ENCODE measurements around the gene UNC5A. TPM values are rescaled to one million over a fixed set of nuclear protein-coding genes. Genes with fewer than 3 reads are reported as not detected.

Gene UNC5A
- total RNA-seq, 4 donors from 2014 or later, result not detected

DNA sequence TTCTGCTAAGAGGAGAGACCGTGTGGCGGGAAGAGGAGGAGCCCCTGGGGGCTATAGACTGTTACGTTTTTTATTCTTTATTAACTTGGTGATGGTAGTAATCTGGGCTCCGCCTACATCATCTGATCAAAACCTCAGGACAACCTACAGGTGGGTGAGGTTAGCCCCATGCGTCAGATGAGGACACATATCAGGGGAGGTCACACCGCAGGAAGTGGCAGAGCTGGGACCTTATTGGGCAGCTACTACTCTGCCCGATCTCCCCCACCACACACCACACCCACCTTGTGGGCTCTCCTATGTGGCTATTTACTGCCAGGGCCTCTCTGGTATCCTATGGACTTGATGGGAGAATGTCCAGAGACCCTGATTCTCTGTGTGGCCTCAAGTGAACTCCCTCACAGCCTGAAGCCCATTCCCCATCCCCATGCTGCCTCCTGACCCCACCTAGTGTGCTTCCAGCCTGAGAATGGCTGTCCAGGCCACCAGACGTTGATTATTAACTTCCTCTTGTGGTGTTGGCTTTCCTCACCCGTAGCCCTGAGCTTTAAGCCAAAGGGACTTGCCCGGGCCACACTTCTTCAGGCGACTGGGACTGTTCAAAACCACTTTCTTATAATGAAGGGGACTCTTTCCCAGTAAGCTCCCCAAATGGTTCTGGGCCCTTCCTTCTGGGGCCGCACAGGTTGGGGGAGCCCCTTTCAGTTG is 8.2 kb downstream of the UNC5A start:
- no peaks in the 10 kb centered on the region for H3K36me3 ChIP-seq
- H3K27me3 ChIP-seq, result peaks cover 91% of the 10 kb centered on the region
- 63% methylated on average over 7 of the region's 12 CpGs for WGBS

DNA sequence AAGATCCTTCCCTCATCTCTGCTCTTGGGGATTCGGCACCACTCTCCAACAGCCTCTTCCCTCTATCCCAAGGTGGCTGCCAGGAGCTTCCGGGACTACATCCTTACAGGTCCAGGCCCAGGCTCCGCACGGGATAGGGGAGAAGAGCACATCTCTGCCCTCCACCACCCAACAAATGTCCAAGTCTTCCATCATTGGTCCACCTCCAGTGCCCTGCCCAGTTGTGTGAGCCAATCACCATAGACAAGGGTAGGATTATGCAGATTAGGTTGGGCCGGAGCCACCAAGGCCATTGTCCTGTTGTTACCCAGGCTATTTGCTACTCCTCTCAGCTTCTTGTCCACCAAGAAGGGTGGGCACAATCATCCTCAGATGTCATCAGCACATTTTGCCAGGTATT is 9.1 kb downstream of the UNC5A start:
- Histone ChIP-seq H3K27me3 (peaks cover 90% of the 10 kb centered on the region), H3K27ac (no peak overlapping the region), H3K4me3 (no peak overlapping the region), H3K36me3 (no peaks in the 10 kb centered on the region), H3K4me1 (peaks cover 20% of the 10 kb centered on the region), H3K9me3 (no peaks in the 10 kb centered on the region)
- WGBS, result 87% methylated on average over 5 of the region's 5 CpGs
- TF ChIP-seq POLR2AphosphoS5 (IDR thresholded peaks at IDR 0.05) (no peak), EP300 (IDR thresholded peaks at IDR 0.05) (no peak), POLR2A (IDR thresholded peaks at IDR 0.05) (no peak)
- TF ChIP-seq, protein P1, sequence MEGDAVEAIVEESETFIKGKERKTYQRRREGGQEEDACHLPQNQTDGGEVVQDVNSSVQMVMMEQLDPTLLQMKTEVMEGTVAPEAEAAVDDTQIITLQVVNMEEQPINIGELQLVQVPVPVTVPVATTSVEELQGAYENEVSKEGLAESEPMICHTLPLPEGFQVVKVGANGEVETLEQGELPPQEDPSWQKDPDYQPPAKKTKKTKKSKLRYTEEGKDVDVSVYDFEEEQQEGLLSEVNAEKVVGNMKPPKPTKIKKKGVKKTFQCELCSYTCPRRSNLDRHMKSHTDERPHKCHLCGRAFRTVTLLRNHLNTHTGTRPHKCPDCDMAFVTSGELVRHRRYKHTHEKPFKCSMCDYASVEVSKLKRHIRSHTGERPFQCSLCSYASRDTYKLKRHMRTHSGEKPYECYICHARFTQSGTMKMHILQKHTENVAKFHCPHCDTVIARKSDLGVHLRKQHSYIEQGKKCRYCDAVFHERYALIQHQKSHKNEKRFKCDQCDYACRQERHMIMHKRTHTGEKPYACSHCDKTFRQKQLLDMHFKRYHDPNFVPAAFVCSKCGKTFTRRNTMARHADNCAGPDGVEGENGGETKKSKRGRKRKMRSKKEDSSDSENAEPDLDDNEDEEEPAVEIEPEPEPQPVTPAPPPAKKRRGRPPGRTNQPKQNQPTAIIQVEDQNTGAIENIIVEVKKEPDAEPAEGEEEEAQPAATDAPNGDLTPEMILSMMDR (IDR thresholded peaks at IDR 0.05), result no peak
- no peak for DNase-seq (ENCODE audit: low spot score in 2 of 2)

More for the DNA sequence above, 8.2 kb downstream of the UNC5A start:
- H3K4me3 ChIP-seq, result peak overlapping the region; percentile 49
- peaks cover 20% of the 10 kb centered on the region for H3K4me1 ChIP-seq
- no peak for TF ChIP-seq POLR2AphosphoS5 (IDR thresholded peaks at IDR 0.05)
- TF ChIP-seq, protein P1 (IDR thresholded peaks at IDR 0.05), result no peak
- no peak for TF ChIP-seq POLR2A (IDR thresholded peaks at IDR 0.05)
- no peak for TF ChIP-seq EP300 (IDR thresholded peaks at IDR 0.05)
- H3K9me3 ChIP-seq, result no peaks in the 10 kb centered on the region
- no peak for DNase-seq (ENCODE audit: low spot score in 2 of 2)
- no peak overlapping the region for H3K27ac ChIP-seq

DNA sequence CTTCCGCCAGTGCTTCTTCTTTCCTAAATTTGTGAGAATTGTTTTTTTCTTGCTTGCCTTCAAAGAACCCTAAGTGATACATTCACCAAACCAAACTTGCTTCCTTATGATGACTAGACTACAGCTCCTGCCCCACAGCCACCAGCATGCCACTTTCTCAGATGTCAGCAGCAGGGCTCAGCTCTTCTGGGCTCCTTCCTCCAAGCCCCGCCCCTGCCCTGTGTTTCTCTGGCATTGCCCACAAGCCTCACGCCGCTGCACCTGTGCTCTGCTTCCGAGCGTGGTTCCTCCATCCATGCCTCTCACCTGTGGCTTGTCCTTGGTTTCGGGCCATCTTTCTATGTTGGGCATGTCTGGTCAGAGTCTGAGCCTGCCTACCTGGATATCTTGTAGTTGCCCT is 10.6 kb downstream of the UNC5A start:
- Histone ChIP-seq H3K9me3 (no peaks in the 10 kb centered on the region), H3K4me1 (peaks cover 20% of the 10 kb centered on the region), H3K36me3 (no peaks in the 10 kb centered on the region), H3K4me3 (no peak overlapping the region), H3K27me3 (peaks cover 85% of the 10 kb centered on the region), H3K27ac (no peak overlapping the region)
- 63% methylated on average over 7 of the region's 7 CpGs for WGBS
- no peak for DNase-seq (ENCODE audit: low spot score in 2 of 2)
- no peak for TF ChIP-seq POLR2AphosphoS5 (IDR thresholded peaks at IDR 0.05)
- no peak for TF ChIP-seq EP300 (IDR thresholded peaks at IDR 0.05)

DNA sequence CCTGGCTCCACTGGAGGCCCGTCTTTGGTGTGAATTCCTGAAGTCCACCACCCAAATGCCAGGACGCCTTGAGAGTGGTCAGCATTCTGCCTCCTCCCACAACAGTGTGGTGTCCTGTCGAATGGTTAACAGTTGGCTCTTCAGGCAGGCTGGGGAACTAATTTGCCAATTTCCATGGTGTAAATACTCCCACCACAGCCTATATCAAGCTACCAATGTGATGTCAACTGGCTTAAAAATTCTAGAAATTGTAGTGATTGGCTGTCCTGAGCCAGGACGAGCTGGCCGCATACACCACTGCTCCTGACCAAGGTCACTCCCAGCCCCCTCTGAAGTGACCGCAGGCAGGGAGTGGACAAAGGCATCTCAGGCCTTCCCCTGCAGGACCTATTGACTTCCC is 11.1 kb downstream of the UNC5A start:
- Histone ChIP-seq H3K27me3 (peaks cover 80% of the 10 kb centered on the region), H3K36me3 (no peaks in the 10 kb centered on the region), H3K27ac (no peak overlapping the region), H3K4me1 (peaks cover 20% of the 10 kb centered on the region), H3K4me3 (no peak overlapping the region), H3K9me3 (no peaks in the 10 kb centered on the region)
- 92% methylated on average over 6 of the region's 6 CpGs for WGBS
- no peak for DNase-seq (ENCODE audit: low spot score in 2 of 2)
- TF ChIP-seq EP300 (IDR thresholded peaks at IDR 0.05), result no peak
- TF ChIP-seq POLR2AphosphoS5 (IDR thresholded peaks at IDR 0.05), result no peak
- TF ChIP-seq, protein P1 (IDR thresholded peaks at IDR 0.05), result no peak
- TF ChIP-seq POLR2A (IDR thresholded peaks at IDR 0.05), result no peak

DNA sequence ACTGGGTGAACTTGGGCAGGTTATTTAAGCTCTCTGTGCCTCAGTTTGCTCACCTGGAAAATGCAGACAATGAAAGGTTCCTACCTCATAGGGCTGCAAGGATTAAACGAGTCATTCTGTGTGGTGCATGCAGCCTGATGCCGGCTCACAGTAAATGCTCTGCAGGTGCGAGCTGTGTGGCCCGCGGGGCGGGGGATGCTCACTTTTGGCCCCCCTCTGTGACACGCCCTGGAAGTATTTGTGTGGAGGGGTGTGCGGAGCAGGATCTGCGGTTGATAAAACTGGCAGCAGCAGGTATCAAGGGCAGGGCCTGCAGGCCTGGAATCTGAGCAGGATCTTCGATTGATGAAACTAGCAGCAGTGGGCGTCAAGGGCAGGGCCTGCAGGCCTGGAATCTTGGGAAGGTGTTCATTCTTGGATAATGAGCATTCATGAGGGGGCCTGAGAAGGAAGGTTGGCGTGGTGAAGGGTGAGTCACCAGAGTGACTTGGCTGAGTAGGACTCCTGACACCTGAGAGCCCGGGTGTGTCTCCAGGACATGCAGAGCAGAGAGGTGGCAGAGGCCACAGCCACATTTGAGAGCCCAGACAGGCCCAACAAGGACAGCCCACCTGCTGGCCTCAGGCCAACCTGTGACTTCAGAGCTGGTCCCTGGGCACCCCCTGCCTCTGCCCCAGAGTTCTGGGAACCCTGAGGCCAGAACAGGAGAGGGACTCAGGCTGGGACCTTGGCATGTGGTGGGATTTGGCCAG is 11.9 kb downstream of the UNC5A start:
- no peak overlapping the region for H3K4me3 ChIP-seq
- no peak for DNase-seq (ENCODE audit: low spot score in 2 of 2)
- H3K27me3 ChIP-seq, result peaks cover 72% of the 10 kb centered on the region
- no peak overlapping the region for H3K27ac ChIP-seq
- no peaks in the 10 kb centered on the region for H3K9me3 ChIP-seq
- TF ChIP-seq POLR2A (IDR thresholded peaks at IDR 0.05) (no peak), POLR2AphosphoS5 (IDR thresholded peaks at IDR 0.05) (no peak), EP300 (IDR thresholded peaks at IDR 0.05) (no peak)
- TF ChIP-seq, protein P1 (IDR thresholded peaks at IDR 0.05), result no peak
- no peaks in the 10 kb centered on the region for H3K36me3 ChIP-seq
- H3K4me1 ChIP-seq, result peaks cover 18% of the 10 kb centered on the region
- WGBS, result 55% methylated on average over 13 of the region's 13 CpGs
